H1 (cell line): ENCODE results near the gene GRB14. TPM values are rescaled to one million over a fixed set of nuclear protein-coding genes. Genes with fewer than 3 reads are reported as not detected.

Experiments
- CTCF ChIA-PET: fragments of 300-600 bp; sonication (Branson Sonifier 250); formaldehyde crosslinking; loops from one replicate; lab custom pipeline; 2021; ENCODE audit not compliant: partially characterized antibody; lab: Charles Lee
- POLR2A ChIA-PET: fragments of 300-600 bp; sonication (Branson Sonifier 250); formaldehyde crosslinking; loops from one replicate; lab custom pipeline; 2021; ENCODE audit warnings: inconsistent platforms; ENCODE audit not compliant: partially characterized antibody; lab: Charles Lee
- DNase-seq, 2 experiments: peaks; one replicate each; pipeline versions ENCODE4 v3.0.0 to v3.0.0-alpha.2; 2010 to 2022; ENCODE audit warnings: low spot score in 2 of 2, low read depth in 1 of 2, mixed read lengths in 1 of 2
- FAIRE-seq: peaks from 2 replicates; lab custom pipeline; 2011; peaks lifted over from hg19 to GRCh38; lab: Jason Lieb, UNC
- H2AFZ ChIP-seq: 2 replicates; pipeline ENCODE4 v1.8.1; 2012; ENCODE audit warnings: low read length, inconsistent platforms
- H2AK5ac ChIP-seq: 2 replicates; pipeline ENCODE4 v1.6.1; 2013; ENCODE audit warnings: low read depth, low read length
- H2BK120ac ChIP-seq: replicated peaks from 2 replicates; pipeline ENCODE3; 2013; ENCODE audit warnings: low read depth, low read length, inconsistent platforms
- H2BK12ac ChIP-seq: 2 replicates; pipeline ENCODE4 v1.6.1; 2013; ENCODE audit warnings: low read depth, low read length
- H2BK15ac ChIP-seq: 2 replicates; pipeline ENCODE4 v1.6.1; 2013; ENCODE audit warnings: low read length
- H2BK20ac ChIP-seq: 2 replicates; pipeline ENCODE4 v1.6.1; 2013; ENCODE audit warnings: low read length
- H2BK5ac ChIP-seq: 2 replicates; pipeline ENCODE4 v1.6.1; 2013; ENCODE audit warnings: low read depth, low read length
- H3K14ac ChIP-seq: 2 replicates; pipeline ENCODE4 v1.6.1; 2013; ENCODE audit warnings: inconsistent platforms; ENCODE audit not compliant: insufficient read length
- H3K18ac ChIP-seq: 2 replicates; pipeline ENCODE4 v1.6.1; 2013; ENCODE audit warnings: low read length; ENCODE audit errors: extremely low read depth
- H3K23ac ChIP-seq: 2 replicates; pipeline ENCODE4 v1.6.1; 2013; ENCODE audit warnings: inconsistent platforms; ENCODE audit not compliant: insufficient read length
- H3K23me2 ChIP-seq: 2 replicates; pipeline ENCODE4 v1.6.1; 2013; ENCODE audit warnings: low read depth, low read length
- H3K27ac ChIP-seq: 2 replicates; pipeline ENCODE4 v1.6.1; 2011; ENCODE audit warnings: low read depth, low read length, inconsistent platforms
- H3K27me3 ChIP-seq, 4 experiments: replicated peaks in 1 of 4; 1 replicate in 1 of 4; 2 replicates in 3 of 4; pipeline versions ENCODE4 v1.6.1 to v1.8.1; 2011 to 2013; ENCODE audit warnings: low read length in 3 of 4, mild to moderate bottlenecking in 3 of 4, inconsistent platforms in 2 of 4, mixed read lengths in 2 of 4, moderate library complexity in 1 of 4; ENCODE audit not compliant: control insufficient read depth in 3 of 4, insufficient read depth in 3 of 4; ENCODE audit errors: extremely low read depth in 1 of 4
- H3K36me3 ChIP-seq, 4 experiments: 2 replicates each; pipeline versions ENCODE4 v1.6.1 to v1.8.1; 2011 to 2013; ENCODE audit warnings: mild to moderate bottlenecking in 4 of 4, low read length in 3 of 4, moderate library complexity in 2 of 4, control low read depth in 1 of 4, inconsistent platforms in 1 of 4; ENCODE audit not compliant: insufficient read depth in 4 of 4, control insufficient read depth in 2 of 4
- H3K4ac ChIP-seq: replicated peaks from 2 replicates; pipeline ENCODE3; 2013; ENCODE audit warnings: low read length, low read depth, mixed read lengths, inconsistent platforms; ENCODE audit not compliant: insufficient read length
- H3K4me1 ChIP-seq, 4 experiments: replicated peaks in 1 of 4; 1 replicate in 1 of 4; 2 replicates in 3 of 4; pipeline versions ENCODE4 v1.6.1 to v1.8.1; 2011 to 2013; ENCODE audit warnings: low read length in 3 of 4, inconsistent platforms in 2 of 4, mixed read lengths in 1 of 4; ENCODE audit not compliant: insufficient read depth in 4 of 4, control insufficient read depth in 3 of 4
- H3K4me2 ChIP-seq, 2 experiments: 2 replicates each; pipeline versions ENCODE4 v1.6.1 to v1.8.1; 2011 to 2013; ENCODE audit warnings: low read depth in 2 of 2, low read length in 2 of 2, control low read depth in 1 of 2, inconsistent platforms in 1 of 2, mild to moderate bottlenecking in 1 of 2; ENCODE audit not compliant: insufficient read depth in 1 of 2
- H3K4me3 ChIP-seq, 4 experiments: fragments of 200-600, 300-600 bp in 1 of 4; sonication (generic), shearing (Covaris generic), sonication (Bioruptor Twin) in 1 of 4; 2 replicates each; pipeline versions ENCODE4 v1.5.1 to v1.8.1; 2011 to 2016; ENCODE audit warnings: low read length in 4 of 4, low read depth in 3 of 4, control low read depth in 2 of 4, inconsistent platforms in 2 of 4, mild to moderate bottlenecking in 2 of 4, mixed read lengths in 1 of 4, moderate library complexity in 1 of 4; ENCODE audit not compliant: insufficient read depth in 2 of 4; ENCODE audit errors: extremely low read depth in 1 of 4
- H3K56ac ChIP-seq: replicated peaks from 2 replicates; pipeline ENCODE3; 2013; ENCODE audit warnings: low read depth, mild to moderate bottlenecking, mixed read lengths, low read length, inconsistent platforms; ENCODE audit not compliant: insufficient read length
- H3K79me1 ChIP-seq: 2 replicates; pipeline ENCODE4 v1.6.1; 2013; ENCODE audit warnings: low read depth, low read length, control low read depth
- H3K79me2 ChIP-seq, 2 experiments: 2 replicates each; pipeline versions ENCODE4 v1.6.1 to v1.8.1; 2012 to 2013; ENCODE audit warnings: low read length in 2 of 2, mild to moderate bottlenecking in 2 of 2, inconsistent platforms in 1 of 2; ENCODE audit not compliant: insufficient read depth in 2 of 2, control insufficient read depth in 1 of 2
- H3K9ac ChIP-seq, 4 experiments: replicated peaks in 1 of 4; 1 replicate in 1 of 4; 2 replicates in 3 of 4; pipeline versions ENCODE4 v1.6.1 to v1.8.1; 2011 to 2013; ENCODE audit warnings: low read depth in 3 of 4, low read length in 3 of 4, control low read depth in 2 of 4, mild to moderate bottlenecking in 2 of 4, moderate library complexity in 2 of 4, inconsistent platforms in 1 of 4; ENCODE audit errors: extremely low read depth in 1 of 4
- H3K9me3 ChIP-seq, 2 experiments: 2 replicates each; pipeline versions ENCODE4 v1.6.1 to v1.8.1; 2012 to 2013; ENCODE audit warnings: mild to moderate bottlenecking in 2 of 2, moderate library complexity in 2 of 2, control low read depth in 1 of 2, inconsistent platforms in 1 of 2, low read depth in 1 of 2, low read length in 1 of 2, mixed read lengths in 1 of 2; ENCODE audit not compliant: insufficient read depth in 2 of 2
- H4K20me1 ChIP-seq, 2 experiments: replicated peaks in 1 of 2; 2 replicates each; pipeline versions ENCODE3 to v1.8.1; 2011 to 2013; ENCODE audit warnings: inconsistent platforms in 2 of 2, low read length in 2 of 2, mild to moderate bottlenecking in 1 of 2; ENCODE audit not compliant: insufficient read depth in 2 of 2, control insufficient read depth in 1 of 2
- H4K5ac ChIP-seq: 2 replicates; pipeline ENCODE4 v1.6.1; 2013; ENCODE audit warnings: low read length, low read depth, mixed read lengths, inconsistent platforms; ENCODE audit not compliant: insufficient read length
- H4K8ac ChIP-seq: 2 replicates; pipeline ENCODE4 v1.8.0; 2013; ENCODE audit warnings: mild to moderate bottlenecking, moderate library complexity, low read length, inconsistent platforms; ENCODE audit not compliant: insufficient read depth; ENCODE audit errors: extremely low read depth
- H4K91ac ChIP-seq: replicated peaks from 2 replicates; pipeline ENCODE3; 2013; ENCODE audit warnings: low read length, mixed read lengths, inconsistent platforms; ENCODE audit not compliant: insufficient read length
- POU5F1 ChIP-seq: IDR thresholded peaks from 2 replicates; pipeline ENCODE4 v1.6.1; 2011; ENCODE audit warnings: low read depth, mild to moderate bottlenecking, low read length, moderate library complexity
- RAD21 ChIP-seq, 2 experiments: IDR thresholded peaks in 1 of 2; conservative IDR thresholded peaks in 1 of 2; 2 replicates each; pipeline ENCODE4 v1.6.1; 2011; ENCODE audit warnings: low read depth in 2 of 2, low read length in 2 of 2, improper control_type of control experiment in 1 of 2, inconsistent platforms in 1 of 2, mild to moderate bottlenecking in 1 of 2, moderate library complexity in 1 of 2
- WGBS, 2 experiments: shearing (Covaris generic) in 1 of 2; methylation state at CpG; one replicate each; pipeline versions ENCODE4 v1.1.6 to v1.1.7; 2013 to 2015; ENCODE audit warnings: low lambda C conversion rate in 2 of 2, mixed read lengths in 2 of 2, inconsistent platforms in 1 of 2, low coverage in 1 of 2, missing lambda C conversion rate in 1 of 2; ENCODE audit not compliant: insufficient replicate concordance in 2 of 2, insufficient coverage in 1 of 2, insufficient read length in 1 of 2; ENCODE audit errors: extremely low coverage in 1 of 2, missing lambda C conversion rate in 1 of 2; 5-methylcytosine and 5-hydroxymethylcytosine counted together
- polyA plus RNA-seq, 7 experiments: library from polyadenylated mRNA; depleted of rRNA in 3 of 7; stranded (reverse) in 5 of 7; unstranded in 2 of 7; fragments of >200 nt in 5 of 7; fragments of 200-250 nt in 2 of 7; gene quantifications; 1 replicate in 5 of 7; 2 replicates in 1 of 7; 4 replicates in 1 of 7; pipeline versions ENCODE4 v1.2.1 to v1.2.3, GENCODE V29; 2011 to 2013; ENCODE audit warnings: missing spikeins in 2 of 7, mixed read lengths in 2 of 7
- total RNA-seq: library from RNA; stranded (reverse); fragmentation: NEBNext Ultra II Directional; extraction: Animal tissue kit (Norgen Biotek cat#: 25700); gene quantifications from 2 replicates; pipeline ENCODE4 v1.2.1, GENCODE V29; 2021

GRB14 gene
- total and polyA plus RNA-seq, 2 of the 8 experiments (the other 6 are each of a cell fraction or from before 2014, with no cell fraction given) = 2.5 to 11.6 TPM

DNA sequence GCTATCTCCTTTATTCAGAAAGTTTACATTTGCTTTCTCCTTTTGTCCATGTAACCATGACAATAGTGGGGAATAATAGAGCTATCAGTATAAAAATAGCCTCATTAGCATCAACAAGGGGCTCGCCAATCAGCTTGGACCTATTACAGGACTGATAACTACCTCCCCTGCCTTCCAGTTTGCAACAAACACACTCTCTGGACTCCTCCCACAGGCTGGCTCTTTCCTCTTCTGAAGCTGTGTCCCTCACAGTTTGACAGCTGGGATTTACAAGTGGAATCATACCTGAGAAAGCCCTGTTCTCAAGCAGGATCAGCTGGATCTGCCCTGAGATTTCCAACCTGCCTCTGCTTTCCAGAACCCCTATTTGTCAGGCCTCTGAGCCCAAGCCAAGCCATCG, 162.5 kb downstream of the GRB14 start:
- Histone ChIP-seq H3K23me2 (no peaks in the 10 kb centered on the region), H2AK5ac (no peak overlapping the region), H4K91ac (no peak overlapping the region), H3K56ac (no peak overlapping the region), H2BK15ac (no peak overlapping the region), H3K18ac (no peak overlapping the region), H3K9me3 (no peaks in the 10 kb centered on the region), H3K79me2 (no peaks in the 10 kb centered on the region), H3K79me1 (no peaks in the 10 kb centered on the region), H3K9ac (no peak overlapping the region), H3K14ac (no peak overlapping the region), H3K4me1 (peaks cover 0 to 4% (median 0%) of the 10 kb centered on the region in 4 experiments; a peak in 2 of 7 replicates), H4K8ac (no peak overlapping the region), H2BK20ac (no peak overlapping the region), H2BK12ac (no peak overlapping the region), H4K20me1 (no peaks in the 10 kb centered on the region), H3K4ac (no peak overlapping the region), H2AFZ (no peak overlapping the region), H2BK120ac (no peak overlapping the region), H3K4me2 (peak overlapping the region in 1 of 2 experiments; percentile 53; a peak in 2 of 4 replicates), H3K36me3 (no peaks in the 10 kb centered on the region), H3K27ac (no peak overlapping the region), H2BK5ac (peak overlapping the region; percentile 66; the same call in 1 of the 2 replicates), H3K27me3 (no peaks in the 10 kb centered on the region), H4K5ac (no peak overlapping the region), H3K4me3 (no peak overlapping the region)
- CTCF ChIA-PET = interaction anchor here (0.9 to 1.7 kb wide), 3 partner anchors 9 to 22 kb away, joined by 3 to 4 read pairs (median 4); no protein-coding TSS in a partner anchor
- POLR2A ChIA-PET = no interaction called here
- 70% methylated on average over 2 of the region's 2 CpGs; no CpG with 5 or more reads in 1 of the 2 experiments for WGBS, 2 experiments
- no peak for TF ChIP-seq POU5F1
- TF ChIP-seq RAD21 (IDR thresholded peaks at IDR 0.05 in 1 of 2, conservative IDR thresholded peaks at IDR 0.05 in 1 of 2; ENCODE audit: low read depth in 2 of 2, low read length in 2 of 2) = no peak
- TF ChIP-seq, all 59 proteins: peak for 0
- FAIRE-seq = no peak
- DNase-seq = peak in 1 of 2 experiments; percentile 19
- no peak overlapping the region for H3K23ac ChIP-seq
